CD4-positive, CD25-positive, alpha-beta regulatory T cell (primary cell): Measurements from ENCODE around the gene CTBS. TPM values are rescaled to one million over a fixed set of nuclear protein-coding genes. Genes with fewer than 3 reads are reported as not detected.

Source experiments
- ATAC-seq, 2 donors: fragments of 150-1000 bp; cut with Tn5 transposase; one replicate each; pipeline ENCODE4 v1.10.0; 2021; ENCODE audit warnings: low read depth in 2 of 2, moderate number of reproducible peaks in 2 of 2, moderate library complexity in 1 of 2
- DNase-seq, 3 donors: peaks; one replicate each; pipeline versions ENCODE4 v3.0.0 to v3.0.0-alpha.2; 2012 to 2022; ENCODE audit warnings: mixed read lengths in 1 of 3
- H3K27ac ChIP-seq: one replicate; pipeline ENCODE4 v1.7.0; 2013; ENCODE audit warnings: mild to moderate bottlenecking, low read length; ENCODE audit not compliant: insufficient read depth, poor library complexity, severe bottlenecking
- H3K27me3 ChIP-seq: one replicate; pipeline ENCODE4 v1.7.0; 2013; ENCODE audit warnings: low read length; ENCODE audit not compliant: control insufficient read depth, insufficient read depth
- H3K36me3 ChIP-seq: one replicate; pipeline ENCODE4 v1.7.0; 2013; ENCODE audit warnings: mild to moderate bottlenecking, low read length, moderate library complexity; ENCODE audit not compliant: control insufficient read depth, insufficient read depth
- H3K4me1 ChIP-seq: 2 replicates; pipeline ENCODE4 v1.7.0; 2013; ENCODE audit warnings: mild to moderate bottlenecking, low read length; ENCODE audit not compliant: insufficient read depth, control insufficient read depth, poor library complexity, severe bottlenecking
- H3K4me3 ChIP-seq: one replicate; pipeline ENCODE4 v1.7.0; 2013; ENCODE audit warnings: low read depth, mild to moderate bottlenecking, low read length, moderate library complexity
- H3K9me3 ChIP-seq, 2 experiments: 1 replicate in 1 of 2; 2 replicates in 1 of 2; pipeline ENCODE4 v1.7.0; 2013; ENCODE audit warnings: low read length in 2 of 2, mild to moderate bottlenecking in 1 of 2, moderate library complexity in 1 of 2; ENCODE audit not compliant: control insufficient read depth in 2 of 2
- H3K27ac Mint-ChIP-seq, 3 donors: one replicate each; pipeline ENCODE4 v1.8.0; 2020 to 2022; ENCODE audit warnings: mild to moderate bottlenecking in 3 of 3, mixed read lengths in 3 of 3, moderate library complexity in 2 of 3
- H3K27me3 Mint-ChIP-seq: one replicate; pipeline ENCODE4 v1.8.0; 2022; ENCODE audit warnings: mild to moderate bottlenecking, mixed read lengths
- H3K36me3 Mint-ChIP-seq: one replicate; pipeline ENCODE4 v1.8.0; 2020; ENCODE audit warnings: mixed read lengths
- H3K4me1 Mint-ChIP-seq, 4 donors: one replicate each; pipeline ENCODE4 v1.8.0; 2020 to 2022; ENCODE audit warnings: mixed read lengths in 4 of 4, mild to moderate bottlenecking in 1 of 4
- H3K4me3 Mint-ChIP-seq, 4 donors: one replicate each; pipeline ENCODE4 v1.8.0; 2020 to 2022; ENCODE audit warnings: mild to moderate bottlenecking in 4 of 4, mixed read lengths in 4 of 4, moderate library complexity in 3 of 4
- H3K9me3 Mint-ChIP-seq, 7 donors: one replicate each; pipeline ENCODE4 v1.8.0; 2020 to 2022; ENCODE audit warnings: mixed read lengths in 7 of 7, mild to moderate bottlenecking in 3 of 7, moderate library complexity in 2 of 7
- polyA plus RNA-seq, 4 donors: library from polyadenylated mRNA; unstranded; fragments of 300-500 nt; fragmentation: Illumina TruSeq; gene quantifications; one replicate each; pipeline ENCODE4 v1.2.3, GENCODE V29; 2021
- total RNA-seq: library from RNA; stranded (reverse); gene quantifications from one replicate; pipeline ENCODE4 v1.2.3, GENCODE V29; 2022

CTBS gene, protein sequence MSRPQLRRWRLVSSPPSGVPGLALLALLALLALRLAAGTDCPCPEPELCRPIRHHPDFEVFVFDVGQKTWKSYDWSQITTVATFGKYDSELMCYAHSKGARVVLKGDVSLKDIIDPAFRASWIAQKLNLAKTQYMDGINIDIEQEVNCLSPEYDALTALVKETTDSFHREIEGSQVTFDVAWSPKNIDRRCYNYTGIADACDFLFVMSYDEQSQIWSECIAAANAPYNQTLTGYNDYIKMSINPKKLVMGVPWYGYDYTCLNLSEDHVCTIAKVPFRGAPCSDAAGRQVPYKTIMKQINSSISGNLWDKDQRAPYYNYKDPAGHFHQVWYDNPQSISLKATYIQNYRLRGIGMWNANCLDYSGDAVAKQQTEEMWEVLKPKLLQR
- total RNA-seq = 15.6 TPM
- polyA plus RNA-seq = 10 to 100 TPM; 20.0 to 24.9 (median 22.5) TPM

DNA sequence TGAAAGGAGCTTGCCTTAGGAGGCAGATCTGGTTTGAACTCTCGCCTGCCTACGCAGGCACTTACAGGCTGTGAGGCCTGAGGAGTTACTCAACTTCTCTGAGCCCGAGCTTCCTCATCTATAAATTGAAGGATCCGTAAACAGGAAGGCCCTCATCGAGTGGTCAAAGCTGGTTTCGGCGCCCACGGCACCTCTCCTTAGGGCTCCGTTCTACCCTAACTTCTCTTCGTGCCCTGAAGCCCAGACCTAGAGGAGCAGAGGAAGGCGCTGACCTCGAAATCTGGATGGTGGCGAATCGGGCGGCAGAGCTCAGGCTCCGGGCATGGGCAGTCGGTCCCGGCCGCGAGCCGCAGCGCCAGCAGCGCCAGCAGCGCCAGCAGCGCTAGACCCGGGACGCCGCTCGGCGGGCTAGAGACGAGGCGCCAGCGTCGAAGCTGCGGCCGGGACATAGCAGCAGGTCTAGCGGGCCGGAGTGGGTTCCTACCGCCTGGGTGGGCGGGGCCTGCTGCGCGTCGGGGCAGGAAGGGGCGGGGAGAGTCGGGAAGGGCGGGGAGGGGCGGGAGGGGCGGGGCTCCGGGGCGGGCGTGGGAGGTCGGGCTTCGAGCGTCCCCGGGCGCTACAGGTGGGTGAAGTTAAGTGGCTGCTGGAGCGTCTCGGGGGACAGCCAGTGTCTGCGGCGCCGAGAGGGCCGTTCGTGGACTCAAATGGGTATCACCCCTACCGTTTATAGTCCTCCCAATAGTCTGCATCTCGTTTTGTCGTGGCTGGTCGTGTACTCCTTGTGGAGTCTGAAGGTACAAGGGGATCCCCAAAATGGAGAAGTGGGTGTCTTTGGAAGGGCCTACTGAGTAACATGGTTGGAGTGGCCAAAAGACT, at the start of gene CTBS:
Gene CTBS (minus strand): TSS at position 474 of the 876 bp plus-strand sequence. CDS start 25 bp downstream, at position 449.
- Mint-ChIP-seq H3K36me3 (peaks cover 16% of the 10 kb centered on the region), H3K9me3 (peaks cover 0 to 2% (median 0%) of the 10 kb centered on the region in 7 donors), H3K27ac (peak within 1 kb of the TSS; percentile 99 to 100 (median 100)), H3K27me3 (no peaks in the 10 kb centered on the region), H3K4me3 (peak within 1 kb of the TSS; percentile 91 to 99 (median 97)), H3K4me1 (peaks cover 22 to 51% (median 36%) of the 10 kb centered on the region in 4 donors)
- peak within 1 kb of the TSS; percentile 97 for H3K4me3 ChIP-seq
- peaks cover 6% of the 10 kb centered on the region for H3K36me3 ChIP-seq
- H3K9me3 ChIP-seq = no peaks in the 10 kb centered on the region
- peaks cover 29% of the 10 kb centered on the region for H3K4me1 ChIP-seq
- DNase-seq (peak; percentile 82 to 86 (median 84)), ATAC-seq (peak; percentile 92 to 93)
- peak within 1 kb of the TSS; percentile 93 for H3K27ac ChIP-seq
- no peaks in the 10 kb centered on the region for H3K27me3 ChIP-seq

- DNase-seq (no peak), ATAC-seq (no peak)
- no peak overlapping the region for H3K4me3 ChIP-seq
- H3K36me3 Mint-ChIP-seq = no peaks in the 10 kb centered on the region
- H3K27me3 ChIP-seq = peaks cover 3% of the 10 kb centered on the region
- H3K9me3 Mint-ChIP-seq = no peaks in the 10 kb centered on the region
- H3K27me3 Mint-ChIP-seq = peaks cover 11% of the 10 kb centered on the region
- no peaks in the 10 kb centered on the region for H3K36me3 ChIP-seq
- no peak overlapping the region for H3K27ac ChIP-seq
- no peak overlapping the region for H3K27ac Mint-ChIP-seq
- H3K9me3 ChIP-seq = no peaks in the 10 kb centered on the region
- peak overlapping the region in 2 of 4 donors; percentile 36 to 71 for H3K4me3 Mint-ChIP-seq
- peaks cover 0 to 12% (median 5%) of the 10 kb centered on the region in 4 donors for H3K4me1 Mint-ChIP-seq
- peaks cover 7% of the 10 kb centered on the region for H3K4me1 ChIP-seq
Measured at GRCh38 chr1:84621553-84621952, 47.3 kb upstream of the CTBS start.

- Mint-ChIP-seq H3K4me1 (peaks cover 0 to 12% (median 5%) of the 10 kb centered on the region in 4 donors), H3K36me3 (no peaks in the 10 kb centered on the region), H3K27ac (peak overlapping the region in 1 of 3 donors; percentile 83), H3K4me3 (peak overlapping the region; percentile 85 to 94 (median 91)), H3K9me3 (no peaks in the 10 kb centered on the region), H3K27me3 (peaks cover 6% of the 10 kb centered on the region)
- DNase-seq = peak; percentile 63 to 84 (median 83)
- H3K27ac ChIP-seq = no peak overlapping the region
- no peaks in the 10 kb centered on the region for H3K36me3 ChIP-seq
- H3K27me3 ChIP-seq = peaks cover 3% of the 10 kb centered on the region
- H3K4me1 ChIP-seq = peaks cover 7% of the 10 kb centered on the region
- H3K4me3 ChIP-seq = peak overlapping the region; percentile 59
- no peaks in the 10 kb centered on the region for H3K9me3 ChIP-seq
- peak; percentile 88 to 89 for ATAC-seq
Measured at GRCh38 chr1:84620720-84621313, 46.6 kb upstream of the CTBS start.

DNA sequence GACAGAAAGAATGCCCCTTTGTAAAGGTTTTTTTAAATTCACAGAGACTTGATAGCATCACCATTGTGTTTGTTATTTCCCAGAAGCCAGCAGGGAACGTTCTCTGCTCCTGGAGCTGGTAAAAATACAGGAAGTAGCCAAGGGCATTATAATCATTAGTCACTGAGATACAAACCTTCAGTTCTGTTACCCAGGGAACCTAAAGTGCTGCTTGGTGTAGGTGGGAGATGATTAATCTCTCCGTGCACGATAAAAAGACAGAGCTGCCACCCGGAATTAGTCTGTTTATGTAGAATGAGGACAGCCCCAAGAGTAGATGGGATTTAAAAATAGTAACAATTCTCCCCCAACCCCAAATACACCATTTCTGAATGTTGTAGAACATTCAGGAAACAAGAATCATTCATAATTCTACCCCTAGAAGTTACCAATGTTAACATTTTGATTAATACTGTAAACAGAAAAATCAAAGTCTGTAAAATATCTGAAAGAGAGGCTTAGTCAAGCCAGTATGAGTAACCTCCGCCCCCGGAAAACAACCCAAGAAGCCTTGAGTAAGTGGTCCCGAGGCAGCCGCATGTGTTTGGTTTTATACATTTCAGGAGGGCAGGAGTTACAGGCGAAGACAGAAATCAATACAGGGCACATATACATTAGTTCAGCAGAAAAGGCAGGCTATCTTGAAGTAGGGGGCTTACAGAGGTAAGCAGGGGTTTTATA, 45.3 kb upstream of the CTBS start:
- Mint-ChIP-seq H3K9me3 (peaks cover 0 to 3% (median 0%) of the 10 kb centered on the region in 7 donors), H3K4me1 (peaks cover 0 to 12% (median 5%) of the 10 kb centered on the region in 4 donors), H3K36me3 (no peaks in the 10 kb centered on the region), H3K27ac (no peak overlapping the region), H3K27me3 (no peaks in the 10 kb centered on the region), H3K4me3 (peak overlapping the region in 3 of 4 donors; percentile 65 to 91 (median 72))
- no peak overlapping the region for H3K4me3 ChIP-seq
- H3K36me3 ChIP-seq = no peaks in the 10 kb centered on the region
- DNase-seq = peak in 1 of 3 donors; percentile 26
- H3K27me3 ChIP-seq = no peaks in the 10 kb centered on the region
- no peak overlapping the region for H3K27ac ChIP-seq
- H3K9me3 ChIP-seq = no peaks in the 10 kb centered on the region
- no peak for ATAC-seq
- H3K4me1 ChIP-seq = peaks cover 7% of the 10 kb centered on the region

- ATAC-seq = no peak
- no peak overlapping the region for H3K27ac Mint-ChIP-seq
Measured at GRCh38 chr1:84617349-84617748, 43.1 kb upstream of the CTBS start.

DNA sequence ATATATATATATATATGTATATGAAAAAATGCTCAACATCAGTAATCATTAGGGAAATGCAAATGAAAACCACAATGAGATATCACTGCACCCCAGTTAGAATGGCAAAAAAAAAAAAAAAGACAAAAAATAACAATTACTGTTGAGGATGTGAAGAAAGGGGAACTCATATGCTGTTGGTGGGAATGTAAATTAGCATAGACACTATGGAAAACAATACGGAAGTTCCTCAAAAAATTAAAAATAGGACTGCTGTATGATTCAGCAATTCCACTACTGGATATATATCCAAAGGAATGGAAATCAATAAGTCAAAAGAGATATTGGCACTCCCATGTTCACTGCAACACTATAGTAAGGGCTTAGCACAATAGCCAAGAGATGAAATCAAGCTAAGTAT, 41.5 kb upstream of the CTBS start:
- no peaks in the 10 kb centered on the region for H3K27me3 ChIP-seq
- H3K4me3 ChIP-seq = no peak overlapping the region
- H3K36me3 Mint-ChIP-seq = no peaks in the 10 kb centered on the region
- peaks cover 0 to 12% of the 10 kb centered on the region in 2 experiments for H3K9me3 ChIP-seq
- peaks cover 0 to 21% (median 8%) of the 10 kb centered on the region in 4 donors for H3K4me1 Mint-ChIP-seq
- peaks cover 0 to 6% (median 2%) of the 10 kb centered on the region in 7 donors for H3K9me3 Mint-ChIP-seq
- no peak for ATAC-seq
- H3K4me3 Mint-ChIP-seq = peak overlapping the region in 1 of 4 donors; percentile 45
- H3K27ac Mint-ChIP-seq = no peak overlapping the region
- no peak for DNase-seq
- peaks cover 4% of the 10 kb centered on the region for H3K4me1 ChIP-seq
- H3K27me3 Mint-ChIP-seq = no peaks in the 10 kb centered on the region
- no peaks in the 10 kb centered on the region for H3K36me3 ChIP-seq
- H3K27ac ChIP-seq = no peak overlapping the region

More at GRCh38 chr1:84617349-84617748, 43.1 kb upstream of the CTBS start:
- no peaks in the 10 kb centered on the region for H3K27me3 Mint-ChIP-seq
- H3K27me3 ChIP-seq = no peaks in the 10 kb centered on the region
- H3K36me3 ChIP-seq = no peaks in the 10 kb centered on the region
- H3K36me3 Mint-ChIP-seq = no peaks in the 10 kb centered on the region
- H3K9me3 ChIP-seq = peaks cover 0 to 12% of the 10 kb centered on the region in 2 experiments
- H3K9me3 Mint-ChIP-seq = peaks cover 0 to 6% (median 0%) of the 10 kb centered on the region in 7 donors
- no peak overlapping the region for H3K27ac ChIP-seq
- no peak for DNase-seq
- H3K4me1 Mint-ChIP-seq = peaks cover 0 to 14% (median 5%) of the 10 kb centered on the region in 4 donors
- H3K4me1 ChIP-seq = peaks cover 7% of the 10 kb centered on the region
- H3K4me3 Mint-ChIP-seq = no peak overlapping the region
- H3K4me3 ChIP-seq = no peak overlapping the region

DNA sequence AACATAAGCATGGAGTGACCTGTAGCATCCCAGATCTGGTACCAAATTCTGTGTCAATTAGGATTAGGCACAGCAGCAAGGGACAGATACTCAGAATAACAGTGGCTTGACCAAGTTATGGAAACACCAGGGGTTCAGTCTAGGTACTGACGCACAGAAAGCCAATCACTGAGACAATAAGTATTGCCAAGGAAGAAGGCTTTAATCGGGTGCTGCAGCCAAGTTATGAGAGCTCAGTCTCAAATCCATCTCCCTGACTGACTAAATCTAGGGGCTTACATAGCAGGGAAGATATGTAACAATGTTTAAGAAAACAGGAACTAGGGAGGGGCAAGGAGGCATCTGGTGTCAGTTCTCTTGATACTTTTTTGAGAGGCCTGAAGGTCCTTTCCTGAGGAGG, 39.6 kb upstream of the CTBS start:
- no peak overlapping the region for H3K4me3 ChIP-seq
- H3K9me3 Mint-ChIP-seq = peaks cover 0 to 6% (median 2%) of the 10 kb centered on the region in 7 donors
- DNase-seq (no peak), ATAC-seq (no peak)
- no peak overlapping the region for H3K27ac Mint-ChIP-seq
- H3K36me3 ChIP-seq = no peaks in the 10 kb centered on the region
- H3K9me3 ChIP-seq = peaks cover 0 to 12% of the 10 kb centered on the region in 2 experiments
- peaks cover 0 to 10% (median 3%) of the 10 kb centered on the region in 4 donors for H3K4me1 Mint-ChIP-seq
- no peak overlapping the region for H3K4me3 Mint-ChIP-seq
- H3K27ac ChIP-seq = no peak overlapping the region
- H3K4me1 ChIP-seq = no peaks in the 10 kb centered on the region
- peaks cover 2% of the 10 kb centered on the region for H3K27me3 ChIP-seq
- H3K36me3 Mint-ChIP-seq = no peaks in the 10 kb centered on the region
- H3K27me3 Mint-ChIP-seq = no peaks in the 10 kb centered on the region
